GM19240 (cell line): ENCODE data around the gene WWOX.

Experiments
- DNase-seq: peaks from one replicate; pipeline ENCODE4 v3.0.0; 2011; ENCODE audit warnings: low spot score; ENCODE audit not compliant: insufficient read length

Gene WWOX

DNA sequence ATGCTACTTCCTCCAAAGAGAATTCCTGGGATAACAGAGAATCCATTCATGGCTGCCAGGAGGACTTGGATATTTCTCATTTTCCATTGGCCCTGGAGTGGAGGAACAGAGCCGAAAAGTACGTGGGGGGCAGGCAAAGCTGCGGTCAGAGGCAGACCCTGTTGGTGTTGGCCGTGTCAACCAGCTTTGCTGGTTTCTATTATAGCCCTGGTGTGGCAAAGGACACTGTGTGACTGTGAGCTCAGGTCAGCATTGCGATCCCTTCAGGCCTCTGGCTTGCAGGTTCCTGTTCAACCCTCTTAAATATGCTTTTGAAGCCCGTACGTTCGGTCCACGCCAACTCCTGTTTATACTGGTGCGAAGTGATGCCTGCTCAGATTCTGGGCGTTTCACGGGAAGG lies 904.9 kb downstream of the WWOX start:
- no peak for DNase-seq

DNA sequence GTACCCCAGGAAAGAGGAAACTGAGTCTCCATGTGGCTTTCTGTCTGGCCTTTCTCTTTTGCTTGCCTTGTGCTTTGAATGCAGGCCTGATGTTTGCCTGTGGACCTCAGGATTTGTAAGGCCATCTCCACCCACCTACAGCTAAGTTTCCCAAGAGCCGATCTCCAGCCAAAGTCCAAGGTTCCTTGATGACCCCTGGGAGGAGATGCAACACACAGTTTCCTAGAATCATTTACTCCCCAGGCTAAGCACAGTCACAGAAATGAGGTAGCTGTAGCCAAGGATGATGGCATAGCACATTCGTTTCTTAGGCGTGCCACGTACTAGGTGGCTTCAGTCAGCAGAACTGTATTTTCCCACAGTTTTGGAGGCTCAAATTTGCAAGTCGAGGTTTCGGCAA lies 905.6 kb downstream of the WWOX start:
- no peak for DNase-seq

DNA sequence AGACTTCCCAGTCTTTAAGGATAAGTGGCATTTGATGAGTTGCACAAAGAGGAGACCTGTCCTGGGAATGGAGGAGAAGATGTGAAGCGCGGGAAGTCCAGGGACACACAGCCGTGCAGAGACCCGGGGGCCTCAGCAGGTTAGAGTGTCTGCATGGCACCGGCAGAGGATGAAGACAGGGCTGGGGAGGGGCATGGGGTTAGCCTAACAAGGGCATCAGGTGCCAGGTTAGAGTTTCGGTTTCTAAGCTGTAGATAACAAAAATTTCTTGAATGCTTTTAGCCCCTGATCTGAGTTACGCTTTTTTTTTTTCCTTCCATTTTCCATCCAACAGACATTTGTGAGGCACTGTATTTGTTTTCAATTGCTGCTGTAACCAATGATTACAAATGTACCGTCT lies 906.8 kb downstream of the WWOX start:
- DNase-seq = no peak

DNA sequence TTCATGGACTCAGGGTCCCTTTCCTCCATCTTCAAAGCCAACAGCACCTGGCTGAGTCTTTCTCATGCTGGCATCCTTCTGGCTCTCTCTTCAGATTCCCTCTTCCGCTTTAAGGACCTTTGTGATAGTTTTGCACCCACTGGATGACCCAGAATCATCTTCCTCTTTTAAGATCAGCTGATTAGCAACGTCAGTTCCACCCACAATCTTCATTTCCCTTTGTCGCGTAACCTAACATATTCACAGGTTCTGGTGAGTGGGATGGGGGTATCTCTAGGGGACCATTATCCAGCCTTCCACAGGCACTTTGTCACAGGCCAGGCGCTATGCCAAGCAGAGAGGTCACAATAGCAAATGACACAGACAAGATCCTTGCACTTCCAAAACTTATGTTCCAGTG lies 907.3 kb downstream of the WWOX start:
- no peak for DNase-seq

DNA sequence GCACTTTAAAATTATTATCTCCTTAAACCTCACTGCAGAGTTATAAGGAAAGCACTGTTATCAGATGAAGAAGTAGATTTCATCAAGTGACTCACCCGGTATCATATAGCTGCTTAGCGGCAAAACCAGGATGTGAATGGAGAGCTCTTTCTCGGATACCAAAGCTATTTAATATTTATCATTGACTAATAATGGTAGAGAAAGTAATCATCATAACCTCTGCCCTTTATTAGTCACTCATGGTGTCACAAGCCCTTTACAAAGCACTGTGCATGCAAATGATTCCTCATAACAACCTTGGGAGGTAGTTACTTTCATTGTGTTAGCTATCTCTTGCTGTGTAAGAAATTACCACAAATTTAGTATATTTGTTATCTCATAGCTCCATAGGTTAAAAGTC lies 908.2 kb downstream of the WWOX start:
- no peak for DNase-seq

DNA sequence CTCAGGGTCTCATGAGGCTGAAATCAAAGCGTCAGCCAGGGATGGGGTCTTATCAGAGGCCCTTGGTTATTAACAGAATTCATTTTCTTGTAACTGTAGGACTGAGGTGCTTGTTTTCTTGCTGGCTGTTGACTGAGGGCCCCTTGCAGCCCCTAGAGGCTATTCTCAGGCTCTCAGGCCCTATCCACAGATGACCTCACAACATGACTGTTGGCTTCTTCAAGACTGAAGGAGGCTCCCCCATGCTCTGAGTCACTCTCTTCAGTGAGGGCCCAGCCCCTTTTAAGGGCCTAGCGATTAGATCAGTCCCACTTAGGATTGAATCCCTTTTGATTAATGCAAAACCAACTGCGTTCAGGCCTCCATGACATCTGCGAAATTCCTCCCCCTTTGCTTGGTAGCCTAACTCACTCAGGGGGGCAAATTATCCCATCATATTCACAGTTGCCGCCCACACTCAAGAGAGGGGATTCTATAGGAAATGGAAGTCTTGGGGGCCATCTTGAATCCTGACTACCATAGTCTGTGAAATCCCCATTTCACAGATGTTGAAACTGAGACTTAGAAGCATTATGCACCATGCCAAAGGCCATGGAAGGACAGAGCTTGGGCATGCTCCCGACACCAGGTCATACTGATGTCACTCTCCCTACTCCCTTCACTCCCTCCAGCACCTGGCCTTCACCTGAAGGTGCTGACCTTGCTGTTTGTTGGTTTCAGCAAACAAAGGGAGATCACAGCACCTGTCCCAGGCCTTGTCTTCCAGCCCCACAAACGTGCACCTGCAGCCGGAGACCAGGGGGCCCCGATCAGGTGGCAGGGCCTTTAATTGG lies 908.8 kb downstream of the WWOX start:
- no peak for DNase-seq

DNA sequence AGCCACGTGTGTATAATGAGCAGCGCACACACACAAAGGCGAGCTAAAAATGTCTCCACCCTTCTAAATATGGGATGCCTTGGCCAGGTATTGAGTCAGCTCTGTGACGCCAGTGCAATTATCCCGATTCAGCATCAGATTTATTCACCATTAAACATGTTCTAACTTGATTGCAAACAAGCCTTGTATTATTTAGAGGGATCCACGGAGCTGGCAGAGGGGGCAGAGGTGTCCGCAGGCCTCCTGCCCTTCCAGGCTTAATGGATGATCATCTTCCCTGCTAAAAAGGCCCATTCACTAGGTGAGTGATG lies 909.4 kb downstream of the WWOX start:
- DNase-seq = no peak

DNA sequence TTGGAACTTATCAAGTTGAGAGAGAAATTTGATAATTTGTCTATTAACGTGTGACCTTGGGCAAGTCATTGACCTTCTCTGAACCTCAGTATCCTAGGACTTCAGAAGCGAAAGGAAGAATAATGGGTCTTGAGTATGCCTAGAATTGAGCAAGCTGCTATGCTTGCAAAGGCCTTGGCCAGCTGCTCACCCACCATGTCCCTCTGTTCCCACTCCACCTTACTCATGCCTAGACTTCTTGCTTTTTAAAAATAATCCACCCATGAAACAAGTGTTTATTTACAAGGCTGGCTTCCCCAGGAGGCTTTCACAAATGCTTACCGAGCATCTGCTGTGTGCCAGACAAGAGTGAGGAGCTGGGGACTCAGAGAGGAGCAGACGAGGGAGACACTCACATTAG lies 910.4 kb downstream of the WWOX start:
- DNase-seq = no peak

DNA sequence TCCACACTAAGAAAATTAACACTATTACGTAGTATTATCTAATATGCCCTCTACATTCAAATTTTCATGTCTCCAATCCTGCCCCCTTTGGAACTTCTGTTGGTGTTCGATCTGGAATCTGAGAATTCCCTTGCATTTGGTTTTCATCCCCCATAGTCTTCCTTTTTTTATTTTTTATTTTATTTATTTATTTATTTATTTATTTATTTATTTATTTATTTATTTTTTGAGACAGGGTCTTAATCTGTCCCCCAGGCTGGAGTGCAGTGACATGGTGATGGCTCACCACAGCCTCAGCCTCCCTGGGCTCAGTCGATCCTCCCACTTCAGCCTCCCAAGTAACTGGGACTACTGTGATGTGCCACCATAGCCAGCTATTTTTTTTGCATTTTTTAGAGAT lies 911.8 kb downstream of the WWOX start:
- DNase-seq = no peak

DNA sequence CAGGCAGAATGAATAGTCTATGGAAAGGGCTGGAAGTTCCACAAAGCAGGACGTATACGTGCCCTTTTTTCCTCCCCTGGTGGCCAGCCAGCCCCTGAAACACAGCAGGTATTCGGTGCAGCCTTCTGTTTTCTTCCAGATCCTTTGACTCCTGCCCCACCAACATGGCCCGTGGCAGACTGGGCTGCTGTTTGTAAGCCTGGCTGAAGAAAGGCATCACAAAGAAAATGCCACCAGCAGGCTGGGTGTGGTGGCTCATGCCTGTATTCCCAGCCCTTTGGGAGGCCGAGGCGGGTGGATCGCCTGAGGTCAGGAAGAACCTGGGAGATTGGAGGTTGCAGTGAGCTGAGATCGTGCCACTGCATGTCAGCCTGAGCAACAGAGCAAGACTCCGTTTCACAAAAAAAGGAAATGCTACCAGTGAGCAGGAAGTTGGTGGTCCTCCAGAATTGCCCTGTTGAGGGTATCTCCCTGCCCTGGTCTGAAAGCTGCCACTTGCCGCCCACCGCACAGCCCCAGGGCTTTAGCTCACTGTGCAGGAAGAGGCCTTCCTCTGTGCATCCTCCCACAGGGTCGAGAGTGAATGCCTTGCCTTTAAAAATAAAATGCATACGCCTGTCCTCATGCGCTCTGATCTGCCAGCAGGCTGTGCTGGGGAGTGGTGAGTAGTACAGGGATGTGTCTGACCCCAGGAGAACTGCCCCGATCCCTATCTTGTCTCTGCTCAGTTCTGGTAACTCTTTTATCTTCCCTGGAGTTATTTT lies 913.4 kb downstream of the WWOX start:
- no peak for DNase-seq

DNA sequence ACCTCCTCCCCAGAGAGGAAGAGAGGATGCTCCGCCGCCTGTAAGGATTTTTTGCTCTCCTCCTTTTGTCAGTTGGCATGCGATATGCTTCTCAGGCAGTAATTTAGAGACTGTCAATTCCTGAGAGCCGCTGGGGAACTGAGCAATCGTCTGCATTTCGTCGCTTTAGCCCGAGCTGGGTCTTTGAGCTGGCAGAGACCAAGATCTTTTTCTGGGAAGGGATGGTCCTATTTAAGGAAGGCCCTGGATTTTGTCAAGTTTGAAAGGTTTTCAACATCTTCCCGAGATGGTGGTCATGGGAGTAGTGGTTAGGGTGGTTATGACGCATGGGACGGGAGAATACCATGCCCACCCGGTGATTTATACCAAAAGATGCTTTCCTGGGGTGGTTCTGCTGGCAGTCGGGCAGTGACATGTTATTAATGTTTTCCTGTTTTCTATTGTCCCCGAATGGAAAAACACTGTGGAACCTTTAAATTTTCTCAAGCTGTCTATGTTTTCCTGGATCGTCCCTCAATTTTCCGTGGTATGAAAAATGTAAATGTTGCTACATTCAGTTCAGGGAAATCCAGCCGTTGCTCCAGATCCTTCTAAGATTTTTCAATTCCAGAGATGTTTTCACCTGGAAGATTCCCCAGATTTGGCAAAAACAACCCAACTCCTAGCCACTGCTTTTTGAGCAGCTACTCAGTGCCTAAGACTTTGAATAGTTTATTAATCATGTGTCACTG lies 914.6 kb downstream of the WWOX start:
- no peak for DNase-seq

DNA sequence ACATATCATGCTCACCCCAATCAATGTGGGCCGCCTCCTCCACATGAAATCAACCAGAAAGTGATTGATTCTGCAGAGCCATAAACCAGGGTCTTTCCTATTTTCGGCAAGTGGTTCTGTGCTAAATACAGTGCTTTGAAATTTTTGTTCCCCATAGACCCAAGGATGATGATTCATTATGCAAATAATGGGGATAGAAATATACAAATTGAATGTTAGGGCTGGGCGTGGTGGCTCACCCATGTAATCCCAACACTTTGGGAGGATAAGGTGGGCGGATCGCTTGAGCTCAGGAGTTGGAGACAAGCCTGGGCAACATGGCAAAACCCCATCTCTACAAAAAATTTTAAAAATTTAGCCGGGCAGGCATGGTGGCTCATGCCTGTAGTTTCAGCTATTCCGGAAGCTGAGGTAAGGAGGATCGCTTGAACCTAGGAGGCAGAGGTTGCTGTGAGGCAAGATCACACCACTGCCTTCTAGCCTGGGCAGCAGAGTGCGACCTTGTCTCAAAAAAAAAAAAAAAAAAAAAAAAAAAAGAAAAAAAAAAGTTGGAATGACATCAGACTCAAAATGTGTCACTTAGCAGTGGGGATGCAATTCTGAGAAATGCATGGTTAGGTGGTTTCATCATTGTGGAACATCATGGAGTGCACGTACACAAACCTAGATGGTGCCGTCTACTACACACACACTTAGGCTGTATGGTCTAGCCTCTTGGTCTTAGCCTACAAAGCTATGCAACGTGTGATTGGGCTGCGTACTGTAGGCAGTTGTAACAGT lies 919.4 kb downstream of the WWOX start:
- no peak for DNase-seq

DNA sequence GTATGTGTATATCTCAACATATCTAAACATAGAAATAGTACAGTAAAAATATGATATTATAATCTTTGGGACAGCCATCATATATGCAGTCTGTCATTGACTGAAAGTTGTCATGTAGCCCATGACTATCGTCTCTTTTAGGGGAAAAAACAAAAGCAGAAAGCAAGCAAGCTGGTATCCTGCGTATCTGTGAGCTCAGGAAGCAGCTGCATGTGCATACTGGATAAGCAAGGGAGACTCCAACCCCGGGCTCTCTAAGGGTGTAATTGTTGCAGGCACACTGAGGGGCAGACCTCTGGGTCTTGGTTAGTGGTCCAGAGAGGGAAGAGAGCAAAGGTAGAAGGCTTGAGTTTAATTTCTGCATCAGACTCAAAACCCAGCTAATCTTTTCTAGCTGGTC lies 920.0 kb downstream of the WWOX start:
- no peak for DNase-seq

DNA sequence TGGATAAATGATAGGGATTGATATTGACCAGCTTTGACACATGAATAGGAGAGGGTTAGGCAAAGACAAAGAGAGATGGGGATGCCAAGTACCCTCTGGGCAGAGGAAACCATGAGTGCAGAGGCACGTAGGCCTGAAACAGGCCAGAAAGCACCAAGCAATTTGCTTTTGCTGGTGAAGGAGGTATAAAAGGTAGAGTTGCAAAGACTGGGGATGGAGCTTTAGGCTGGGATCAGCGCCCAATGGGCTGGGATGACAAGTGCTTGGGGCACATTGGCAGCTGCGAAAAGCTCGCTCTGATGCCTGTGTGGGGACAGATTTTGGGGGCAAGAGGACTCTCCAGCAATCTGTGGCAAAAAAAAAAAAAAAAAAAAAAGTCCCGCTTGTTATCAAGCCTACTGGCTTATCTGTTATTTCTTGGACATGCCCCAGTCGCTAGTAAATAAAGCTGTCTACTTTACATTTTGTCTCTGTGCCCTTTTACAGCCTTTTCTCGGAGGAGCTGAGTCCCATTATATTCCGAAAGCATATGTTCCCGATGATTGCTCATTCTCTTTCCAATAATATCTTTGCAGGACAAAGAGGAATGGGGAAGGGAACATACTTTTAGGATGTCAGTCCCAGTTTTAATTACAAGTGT lies 922.7 kb downstream of the WWOX start:
- DNase-seq = no peak

DNA sequence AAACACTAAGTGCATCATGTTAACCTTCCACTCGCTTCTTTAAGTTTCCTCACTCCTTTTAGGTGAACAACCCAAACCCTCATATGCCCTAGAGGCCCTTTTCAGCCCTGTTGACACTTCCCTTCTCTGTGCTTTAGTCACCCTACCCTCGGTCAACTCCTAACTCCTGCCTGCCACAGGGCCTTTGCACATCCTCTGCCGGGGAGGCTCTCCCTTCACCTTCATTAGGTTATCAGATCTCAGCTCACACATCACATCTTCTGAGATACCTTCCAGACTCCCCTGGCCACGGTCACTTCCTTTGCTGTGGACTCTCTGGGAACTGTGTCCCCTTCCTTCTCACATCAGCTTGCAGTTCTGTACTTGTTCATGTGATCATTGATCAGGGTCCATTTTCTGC lies 926.7 kb downstream of the WWOX start:
- DNase-seq = no peak

DNA sequence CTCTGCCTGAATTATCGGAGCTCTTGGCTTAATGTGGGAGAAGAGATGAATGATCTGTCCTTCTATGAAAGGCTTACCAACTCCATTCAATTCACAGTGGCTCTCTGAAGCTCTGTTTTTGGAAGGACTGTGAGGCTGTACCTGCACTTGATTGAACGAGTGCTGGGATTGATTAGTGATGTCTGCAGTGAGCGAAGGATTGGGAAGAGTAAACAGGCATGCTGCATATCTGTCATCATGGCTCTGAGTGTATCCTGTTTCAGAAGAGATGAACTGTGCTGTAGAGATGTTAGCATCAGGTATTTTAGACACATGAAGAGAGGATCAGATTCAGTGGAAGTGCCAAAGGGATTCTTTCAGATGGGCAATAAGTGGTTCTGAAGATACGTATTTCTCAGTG lies 937.1 kb downstream of the WWOX start:
- no peak for DNase-seq

DNA sequence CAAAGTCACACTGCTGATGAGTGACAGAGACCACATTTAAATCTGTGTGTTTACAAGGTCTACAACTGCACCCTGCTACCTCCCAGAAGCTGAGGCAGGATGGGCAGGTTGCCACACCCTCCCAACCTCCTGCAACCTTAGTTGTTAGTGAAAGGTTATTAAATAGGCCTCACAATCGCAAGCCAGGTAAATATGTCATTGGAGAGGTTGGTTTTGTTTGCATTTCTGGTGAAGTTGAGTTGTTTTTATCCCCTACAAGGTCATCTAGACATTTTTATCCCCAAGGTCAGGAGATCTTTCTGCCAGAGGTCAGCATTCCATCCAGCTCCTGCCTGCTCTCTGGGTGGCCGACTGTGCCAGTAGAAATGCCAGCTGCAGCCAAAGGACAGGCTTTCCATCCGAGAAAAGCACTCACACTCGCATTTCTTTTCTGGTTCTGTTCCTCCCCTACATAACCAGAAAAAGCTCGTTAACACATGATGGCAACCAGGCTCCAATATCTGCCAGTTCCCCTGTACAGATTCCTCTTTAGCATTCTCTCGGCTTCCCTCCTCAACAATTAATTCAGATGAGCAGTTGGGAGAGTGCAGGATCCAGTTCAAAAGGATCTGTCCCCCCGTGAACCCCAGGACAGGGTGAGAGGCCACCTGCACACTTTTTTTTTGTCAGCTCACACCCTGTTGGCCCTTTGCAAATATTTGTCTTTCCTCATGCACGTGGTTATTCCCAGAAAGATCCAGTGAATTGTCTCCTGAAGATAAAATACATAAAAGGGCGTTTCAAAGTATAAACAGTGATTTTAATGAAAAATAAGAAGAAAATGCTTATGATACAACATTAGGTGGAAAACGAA lies 938.3 kb downstream of the WWOX start:
- no peak for DNase-seq

DNA sequence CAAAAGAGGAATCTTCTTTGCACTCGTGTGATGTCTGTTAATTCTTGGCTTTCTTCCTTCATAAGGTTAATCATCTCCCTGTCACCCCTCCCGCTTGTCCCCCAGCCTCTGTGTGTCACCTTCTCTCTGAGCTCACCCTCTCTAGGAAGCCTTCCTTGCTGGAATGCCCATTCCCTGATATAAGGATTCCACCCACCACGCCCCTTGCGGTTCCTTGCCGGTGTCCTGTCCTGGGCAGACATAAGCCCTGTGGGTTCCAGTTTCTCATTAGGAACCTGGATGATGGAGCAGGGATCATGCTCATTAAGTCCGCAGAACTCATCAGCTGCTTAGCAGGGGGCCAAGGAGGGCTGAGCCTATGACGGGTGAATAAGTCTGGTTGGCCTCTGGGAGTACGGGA lies 941.8 kb downstream of the WWOX start:
- no peak for DNase-seq

DNA sequence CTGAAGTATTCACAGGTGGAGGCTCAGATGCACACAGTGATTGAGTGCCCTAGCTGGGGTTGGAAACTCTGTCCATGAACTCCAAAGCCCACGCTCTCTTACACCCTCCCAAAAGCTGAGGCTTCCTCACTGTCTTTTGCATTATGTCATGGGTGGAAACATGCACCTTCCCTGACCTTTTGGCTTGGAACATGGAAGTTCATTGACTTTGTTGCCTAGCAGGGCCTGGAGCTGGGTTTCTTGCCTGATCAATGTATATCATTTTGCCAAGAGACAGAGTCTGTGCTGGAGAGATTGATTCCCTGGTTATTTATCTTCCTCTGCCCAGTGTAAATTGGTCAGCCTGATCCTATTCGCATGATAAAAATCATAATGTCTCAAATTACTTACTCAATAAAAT lies 942.7 kb downstream of the WWOX start:
- no peak for DNase-seq

DNA sequence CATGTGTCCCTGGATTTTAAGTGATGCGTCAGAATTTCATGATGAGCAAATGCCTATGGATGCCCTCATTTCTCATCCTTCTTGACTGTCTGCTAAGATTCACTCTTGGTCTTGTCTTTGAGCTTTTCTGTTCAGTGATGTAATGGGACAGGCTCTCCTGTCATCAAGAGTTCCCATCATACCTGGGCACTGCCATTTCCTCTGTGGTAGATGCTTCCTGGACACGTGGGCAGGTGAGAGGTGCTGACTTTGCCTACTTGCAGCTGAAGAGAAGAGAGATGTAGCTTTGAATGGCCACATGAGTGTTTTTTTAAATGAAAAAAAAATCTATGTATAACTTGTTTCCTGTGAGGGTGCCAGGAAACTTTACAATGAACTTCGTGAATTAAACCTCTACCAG lies 943.4 kb downstream of the WWOX start:
- no peak for DNase-seq
